HG02623 (cell line): ENCODE results near the gene UBE3C.

Experiments used
- ATAC-seq: cut with Tn5 transposase; IDR thresholded peaks from one replicate; pipeline ENCODE4 v1.9.1; 2021; ENCODE audit warnings: moderate library complexity; ENCODE audit not compliant: unreplicated experiment

Gene UBE3C

DNA sequence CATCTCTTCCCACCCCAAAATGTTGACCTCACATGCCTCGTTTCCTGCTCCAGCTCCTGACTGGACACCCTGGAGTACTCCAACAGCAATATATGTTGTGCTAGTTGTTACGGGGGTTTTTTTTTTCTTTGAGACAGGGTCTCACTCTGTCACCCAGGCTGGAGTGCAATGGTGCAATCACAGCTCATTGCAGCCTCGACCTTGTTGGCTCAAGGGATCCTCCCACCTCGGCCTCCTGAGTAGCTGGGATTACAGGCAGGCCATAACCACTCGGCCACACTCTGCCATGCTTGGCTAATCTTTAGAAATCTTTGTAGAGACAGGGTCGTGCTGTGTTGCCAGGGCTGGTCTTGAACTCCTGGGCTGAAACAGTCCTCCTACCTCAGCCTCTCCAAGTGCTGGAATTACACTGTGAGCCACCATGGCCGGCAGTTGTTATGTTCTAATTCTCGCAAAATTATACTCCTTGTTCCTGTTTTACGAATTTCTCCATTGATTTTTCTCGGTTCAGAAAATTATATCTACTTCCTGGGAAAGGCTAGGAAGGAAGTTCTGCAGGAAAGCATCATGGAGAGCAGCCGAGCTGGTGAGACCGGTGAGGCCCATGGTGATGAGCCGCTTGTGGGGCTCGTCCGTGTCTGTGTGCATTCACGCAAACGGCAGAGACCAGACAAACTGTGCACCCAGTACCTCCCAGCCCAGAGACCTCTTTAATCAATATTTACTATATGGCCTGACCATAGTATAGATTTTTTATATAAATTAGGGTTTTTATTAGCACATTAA is 145.7 kb downstream of the UBE3C start:
- ATAC-seq: no peak

DNA sequence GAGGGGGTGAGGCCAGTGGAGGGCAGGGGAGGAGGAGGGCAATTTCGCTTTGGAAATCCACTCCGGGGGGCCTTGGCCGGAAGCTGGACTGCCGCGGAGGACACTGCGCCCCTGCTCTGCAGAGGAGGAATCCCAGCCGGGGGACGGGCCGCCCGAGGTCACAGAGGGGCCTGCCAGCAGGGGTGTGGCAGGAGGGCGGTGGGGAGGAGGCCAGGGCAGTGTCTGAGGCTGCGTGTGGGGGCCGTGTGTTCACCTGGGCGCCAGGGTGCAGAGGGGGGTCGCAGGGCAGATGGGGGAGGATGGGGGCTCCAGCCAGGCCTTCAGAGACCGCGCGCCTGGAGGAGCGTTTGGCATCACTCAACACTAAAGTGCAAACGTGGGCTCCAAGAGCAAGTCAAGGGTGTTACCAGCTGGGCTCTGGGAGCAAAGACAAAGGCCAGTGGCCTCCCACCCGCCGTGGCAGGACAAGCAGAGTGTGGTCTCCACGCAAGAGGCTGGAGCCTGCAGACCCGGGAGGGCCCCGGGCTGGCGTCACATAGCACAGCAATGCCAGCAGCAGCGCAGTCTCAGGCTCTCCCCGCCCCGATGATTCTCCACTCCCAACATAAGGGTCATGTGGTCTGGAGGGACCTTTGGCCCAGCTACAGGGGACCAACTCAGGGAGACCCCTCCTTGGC is 152.8 kb downstream of the UBE3C start:
- no peak for ATAC-seq

DNA sequence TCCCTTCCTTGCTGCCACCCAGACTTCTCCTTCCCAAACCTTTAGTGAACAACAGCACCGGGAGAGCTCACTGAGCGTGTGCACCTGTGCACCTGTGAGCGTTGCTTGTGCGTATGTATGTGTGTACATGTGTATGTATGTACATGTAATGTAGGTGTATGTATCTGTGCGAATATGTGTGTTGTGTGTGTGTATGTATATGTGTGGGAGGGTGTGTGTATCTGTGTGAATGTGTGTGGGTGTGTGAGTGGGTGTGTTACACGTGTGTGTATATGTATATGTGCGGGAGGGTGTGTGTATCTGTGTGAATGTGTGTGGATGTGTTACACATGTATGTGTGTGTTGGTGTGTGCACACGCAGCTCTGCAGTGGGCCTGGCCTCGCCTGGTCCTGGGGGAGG is 153.5 kb downstream of the UBE3C start:
- no peak for ATAC-seq

DNA sequence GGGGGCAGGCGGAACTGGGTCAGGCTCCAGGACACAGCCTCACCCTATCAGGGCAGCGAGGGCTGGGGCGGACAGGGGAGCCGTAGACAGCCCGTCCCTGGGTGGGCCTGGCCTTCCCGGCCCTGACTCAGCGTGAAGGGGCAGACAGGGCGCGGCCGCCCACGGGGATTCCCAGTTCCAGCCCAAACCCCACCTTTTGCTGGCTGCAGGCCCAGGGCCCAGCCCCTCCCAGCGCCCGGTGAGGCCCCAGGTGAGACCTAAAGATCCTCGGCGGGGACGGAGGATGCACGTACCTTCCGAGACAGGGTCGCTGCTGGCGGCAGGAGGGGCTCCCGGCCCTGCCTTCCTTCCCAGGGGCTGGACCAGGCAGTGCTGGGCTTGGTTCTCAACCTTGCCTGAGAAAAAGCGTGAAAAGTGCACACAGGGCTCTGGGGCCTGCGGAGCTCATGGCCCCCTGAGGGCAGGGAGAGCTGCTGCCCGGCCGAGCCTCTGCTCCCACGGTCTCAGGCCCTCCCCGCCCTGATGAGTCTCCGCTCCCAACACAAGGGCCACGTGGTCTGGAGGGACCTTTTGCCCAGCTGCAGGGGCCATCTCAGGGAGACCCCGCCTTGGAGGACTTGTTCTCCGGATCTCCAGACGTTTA is 154.2 kb downstream of the UBE3C start:
- no peak for ATAC-seq

DNA sequence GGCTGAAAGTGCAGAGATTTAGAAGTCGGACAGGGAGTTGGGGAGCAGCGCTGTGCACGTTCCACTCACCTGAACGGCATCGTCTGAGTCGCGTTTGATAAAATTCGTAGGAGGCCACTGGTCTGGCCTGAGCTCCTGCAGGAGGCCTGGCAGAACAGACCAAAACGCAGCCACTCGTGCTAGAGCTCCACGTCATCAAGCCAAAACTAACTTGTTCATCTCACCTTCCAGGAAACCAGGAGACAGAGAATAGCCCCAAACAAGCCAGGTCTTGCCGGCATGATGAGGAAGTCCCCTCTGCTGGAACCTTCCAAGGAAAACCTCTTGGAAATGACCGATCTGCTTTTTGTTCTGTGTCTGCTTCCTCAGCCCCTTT is 154.7 kb downstream of the UBE3C start:
- ATAC-seq: no peak

DNA sequence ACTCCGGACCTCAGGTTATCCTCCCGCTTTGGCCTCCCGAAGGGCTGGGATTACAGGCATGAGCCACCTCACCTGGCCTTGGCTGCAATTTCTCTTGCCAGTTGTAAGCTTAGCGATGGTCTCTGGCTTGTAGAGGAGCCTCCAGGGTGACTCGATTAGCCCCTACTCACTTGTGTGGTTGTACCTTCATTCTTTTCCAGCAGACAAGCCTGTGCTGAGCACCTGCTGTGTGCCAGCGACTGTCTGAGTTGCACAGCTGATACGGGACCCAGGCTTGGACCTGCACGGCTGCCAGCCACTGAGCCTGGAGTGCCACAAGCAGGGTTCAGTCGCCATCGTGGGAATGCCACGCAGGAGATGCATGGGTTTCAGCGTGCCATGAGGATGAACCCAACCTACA is 156.0 kb downstream of the UBE3C start:
- no peak for ATAC-seq

DNA sequence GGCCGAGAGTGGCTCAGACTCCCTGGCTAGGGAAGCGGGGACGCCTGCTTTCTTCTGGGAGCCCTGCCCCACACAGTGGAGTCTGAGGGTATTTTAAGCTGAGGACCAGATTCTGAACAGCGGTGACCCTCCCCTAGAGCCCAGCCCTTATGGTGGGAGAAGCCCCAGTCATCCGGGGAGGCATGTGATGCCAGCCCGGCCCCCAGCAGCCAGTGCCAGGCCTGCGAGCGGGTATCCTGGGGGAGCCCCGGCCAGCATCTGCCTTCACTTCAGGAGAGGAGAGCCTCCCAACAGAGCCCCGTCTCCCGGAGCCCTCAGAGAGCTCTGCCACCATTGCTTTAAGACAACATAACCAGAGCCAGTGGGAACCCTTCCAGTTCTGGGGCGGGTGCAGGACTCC is 156.6 kb downstream of the UBE3C start:
- no peak for ATAC-seq

DNA sequence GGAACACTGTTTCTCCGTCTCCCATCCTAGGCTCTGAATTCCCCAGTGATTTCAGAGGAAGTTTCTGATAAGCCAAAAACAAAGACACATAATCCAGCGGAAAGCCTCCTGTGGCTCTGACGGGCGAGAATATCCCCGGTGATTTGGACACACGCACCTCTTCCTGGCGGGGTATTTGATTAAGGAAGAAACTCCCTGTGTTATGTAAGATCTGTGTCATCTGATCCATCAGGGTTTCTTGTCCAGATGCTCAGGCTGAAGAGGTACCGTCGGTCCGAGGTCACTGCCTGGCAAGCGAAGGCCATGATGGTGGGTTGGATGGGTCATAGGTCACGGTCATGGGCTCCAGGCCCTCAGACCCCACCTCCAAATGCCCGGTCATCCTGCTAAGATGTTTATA is 158.5 kb downstream of the UBE3C start:
- no peak for ATAC-seq

DNA sequence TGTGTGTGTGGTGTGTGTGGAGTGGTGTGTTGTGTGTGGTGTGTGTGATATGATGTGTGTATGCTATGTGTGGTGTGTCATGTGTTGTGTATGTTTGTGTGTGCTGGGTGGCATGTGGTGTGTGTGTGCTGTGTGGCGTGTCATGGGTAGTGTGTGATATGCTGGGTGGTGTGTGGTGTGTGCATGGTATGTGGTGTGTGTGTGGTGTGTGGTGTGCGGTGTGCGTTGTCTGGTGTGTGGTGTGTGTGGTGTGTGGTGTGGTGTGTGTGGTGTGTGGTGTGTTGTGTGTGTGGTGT is 160.5 kb downstream of the UBE3C start:
- ATAC-seq: no peak

DNA sequence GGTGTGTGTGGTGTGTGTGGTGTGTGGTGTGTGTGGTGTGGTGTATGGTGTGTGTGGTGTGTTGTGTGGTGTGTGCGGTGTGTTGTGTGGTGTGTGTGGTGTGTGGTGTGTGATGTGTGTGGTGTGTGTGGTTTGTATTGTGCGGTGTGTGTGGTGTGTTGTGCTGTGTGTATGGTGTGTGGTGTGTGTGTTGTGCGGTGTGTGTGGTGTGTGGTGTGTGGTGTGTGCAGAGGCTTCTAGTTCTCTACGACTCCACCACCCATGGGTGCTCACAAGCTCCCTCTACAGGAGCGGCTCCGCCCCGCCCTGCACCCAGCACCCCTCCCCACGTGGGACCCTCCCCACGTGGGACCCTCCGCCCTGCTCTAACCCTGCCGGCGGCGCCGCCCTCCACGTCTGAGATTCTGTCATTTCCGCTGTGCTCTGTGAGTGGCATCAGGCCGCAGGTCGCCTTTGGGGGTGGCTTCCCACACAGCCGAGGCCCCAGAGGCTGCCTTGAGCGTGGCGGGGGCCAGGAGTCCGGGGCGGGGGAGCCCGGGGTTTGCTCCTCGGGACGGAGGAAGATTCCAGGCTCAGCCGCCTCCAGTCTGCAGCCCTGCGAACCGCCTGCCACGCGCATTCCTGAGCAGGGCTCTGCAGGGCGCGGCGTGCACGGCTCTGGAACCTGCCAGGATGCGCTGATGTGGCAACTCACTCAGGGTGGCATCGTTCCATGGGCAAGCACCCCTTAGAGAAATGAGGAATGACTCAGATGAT is 161.1 kb downstream of the UBE3C start:
- ATAC-seq: no peak

DNA sequence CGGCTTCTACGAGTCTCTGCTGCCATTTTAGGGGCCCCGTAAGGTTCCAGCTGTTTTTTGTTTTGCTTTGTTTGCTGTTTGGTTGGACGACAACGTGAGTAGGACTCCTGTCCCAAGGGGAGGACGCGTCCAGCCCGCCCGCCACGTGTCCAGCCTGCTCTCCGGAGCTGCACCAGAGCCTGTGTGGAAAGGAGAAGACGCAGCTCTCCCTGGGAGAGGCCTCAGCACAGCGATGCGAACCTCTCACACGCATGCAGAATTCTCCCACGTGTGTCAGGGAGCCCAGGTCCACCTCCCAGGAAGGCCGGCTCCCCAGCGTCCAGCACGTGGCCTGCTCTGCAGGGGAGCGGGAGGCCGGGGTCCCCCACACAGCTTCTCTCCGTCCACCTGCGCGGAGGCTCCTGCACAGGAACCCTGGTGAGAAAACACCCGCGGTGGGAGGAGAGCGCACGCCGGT is 161.7 kb downstream of the UBE3C start:
- ATAC-seq: no peak

DNA sequence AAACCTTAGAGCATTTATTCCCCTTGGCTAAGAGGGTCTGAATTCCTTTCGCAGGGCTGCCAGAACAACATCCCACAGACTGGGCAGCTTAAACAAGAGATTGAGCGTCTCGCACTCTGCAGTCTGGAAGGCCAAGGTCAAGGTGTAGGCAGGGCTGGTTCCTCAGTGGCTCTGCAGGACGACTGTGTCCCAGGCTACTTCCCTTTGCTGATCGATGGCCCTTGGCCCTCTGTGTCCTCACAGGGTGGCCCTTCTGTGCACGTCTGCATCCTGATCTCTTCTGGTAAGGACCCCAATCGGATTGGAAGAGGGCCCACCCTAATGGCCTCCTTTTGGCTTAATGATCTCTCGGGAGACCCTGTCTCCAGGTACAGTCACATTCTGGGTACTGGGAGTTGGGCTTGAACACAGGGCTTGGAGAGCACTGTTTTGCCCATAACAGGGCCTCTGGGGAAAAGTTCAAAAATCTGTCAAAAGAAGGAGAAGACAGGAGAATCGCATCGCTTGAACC is 162.9 kb downstream of the UBE3C start:
- ATAC-seq: no peak

DNA sequence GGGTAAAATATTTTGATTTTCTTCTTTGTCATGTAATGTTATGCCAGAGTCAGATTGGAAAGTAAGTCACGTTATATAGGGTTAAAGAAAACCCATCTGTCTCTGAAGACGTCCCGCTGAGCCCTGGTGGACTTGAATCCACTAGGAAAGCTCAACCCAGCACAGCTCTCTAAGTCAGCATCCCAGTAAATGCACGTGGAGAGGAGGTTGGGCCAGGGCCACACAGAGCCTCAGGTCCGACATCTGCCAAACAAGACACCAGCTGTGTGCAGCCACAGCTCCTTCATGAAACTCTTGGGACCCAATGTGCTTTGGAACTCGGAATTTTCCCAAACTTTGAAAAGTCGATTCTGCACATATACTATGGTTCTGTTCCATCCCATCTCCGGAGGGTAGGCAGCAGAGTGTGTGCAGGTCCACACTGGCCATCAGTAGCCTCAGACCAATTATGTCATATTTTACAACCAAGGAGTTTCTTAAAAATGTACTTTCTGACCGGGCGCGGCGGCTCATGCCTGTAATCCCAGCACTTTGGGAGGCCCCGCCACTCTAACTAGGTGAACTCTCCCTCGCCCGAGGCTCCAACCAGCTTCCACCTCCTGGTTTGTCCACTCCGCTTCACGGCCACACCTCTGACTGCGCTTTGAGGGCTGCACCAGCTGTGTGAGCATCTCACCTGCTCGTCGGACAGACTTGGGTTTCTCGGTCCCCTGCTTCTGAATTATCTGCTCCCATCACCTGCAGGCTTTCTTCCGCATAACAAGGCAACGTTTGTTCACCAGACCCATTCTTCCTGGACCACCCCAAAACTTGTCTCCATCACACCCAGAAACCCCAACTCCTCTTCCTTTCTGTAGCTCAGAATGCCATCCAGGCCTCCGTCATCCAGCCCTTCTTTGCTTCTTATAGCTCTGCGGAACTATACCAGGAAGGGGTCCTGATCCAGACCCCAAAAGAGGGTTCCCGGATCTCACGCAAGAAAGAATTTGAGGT is 168.4 kb downstream of the UBE3C start:
- no peak for ATAC-seq

DNA sequence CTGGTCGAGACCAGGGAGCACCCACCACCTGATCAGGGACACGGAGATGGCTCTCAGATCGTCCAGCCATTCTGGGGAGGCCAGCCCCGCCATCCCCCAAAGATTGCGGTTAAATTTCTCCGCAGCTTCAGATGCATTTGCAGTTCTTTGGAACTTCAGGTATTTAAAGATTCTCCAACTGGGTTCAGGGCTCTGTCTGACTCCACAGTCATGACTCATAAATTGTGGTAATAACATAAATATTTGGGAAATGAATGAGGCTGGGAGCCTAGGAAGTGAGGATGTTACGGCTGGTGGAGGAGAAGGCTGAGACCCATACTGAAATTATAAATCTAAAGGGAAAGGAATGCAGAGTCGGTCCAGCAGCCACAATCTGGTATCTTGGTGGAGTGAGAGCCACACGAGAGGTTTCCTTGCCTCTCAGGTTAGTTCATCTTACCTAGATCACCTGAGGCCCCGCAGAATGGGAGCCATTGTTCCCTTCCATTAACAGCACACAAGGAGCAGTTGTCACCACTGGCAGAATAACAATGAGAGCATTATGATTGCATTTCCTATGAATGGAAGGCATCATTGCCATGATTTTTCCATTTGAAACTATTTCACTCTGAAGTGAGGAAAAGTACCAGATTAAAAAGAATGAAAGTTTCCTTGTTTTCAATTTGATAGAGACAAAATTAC is 171.4 kb downstream of the UBE3C start:
- no peak for ATAC-seq

DNA sequence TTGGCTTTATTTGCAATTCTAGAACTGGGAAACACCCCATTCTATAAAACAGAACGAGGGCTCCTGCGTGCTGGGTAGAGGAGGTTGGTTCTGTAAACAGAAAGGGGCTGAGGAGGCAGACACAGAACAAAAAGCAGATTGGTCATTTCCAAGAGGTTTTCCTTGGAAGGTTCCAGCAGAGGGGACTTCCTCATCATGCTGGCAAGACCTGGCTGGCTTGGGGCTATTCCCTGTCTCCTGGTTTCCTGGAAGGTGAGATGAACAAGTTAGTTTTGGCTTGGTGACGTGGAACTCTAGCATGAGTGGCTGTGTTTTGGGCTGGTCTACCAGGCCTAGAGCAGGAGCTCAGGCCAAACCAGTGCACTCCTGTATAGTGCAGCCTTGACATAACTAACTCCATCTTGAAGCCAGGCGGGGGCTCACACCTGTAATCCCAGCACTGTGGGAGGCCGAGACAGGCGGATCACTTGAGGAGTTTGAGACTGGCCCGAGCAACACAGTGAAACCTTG is 172.0 kb downstream of the UBE3C start:
- no peak for ATAC-seq

DNA sequence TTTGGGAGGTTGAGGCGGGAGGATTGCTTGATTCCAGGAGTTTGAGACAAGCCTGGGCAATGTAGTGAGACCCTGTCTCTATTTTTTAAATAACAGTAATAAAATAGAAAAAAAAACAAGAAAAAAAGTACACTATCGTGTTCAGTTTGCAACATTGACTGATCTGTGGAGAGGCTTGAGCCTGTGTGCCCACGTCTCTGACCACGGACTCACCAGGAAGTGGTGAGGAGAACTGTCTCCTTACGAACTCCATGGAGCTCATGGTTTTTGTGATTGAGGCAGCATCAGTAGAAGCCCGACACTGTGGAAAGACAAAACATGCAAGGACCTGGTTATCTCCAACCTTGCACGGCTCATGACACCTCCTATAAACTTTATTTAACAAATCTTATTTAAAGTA is 174.2 kb downstream of the UBE3C start:
- no peak for ATAC-seq

DNA sequence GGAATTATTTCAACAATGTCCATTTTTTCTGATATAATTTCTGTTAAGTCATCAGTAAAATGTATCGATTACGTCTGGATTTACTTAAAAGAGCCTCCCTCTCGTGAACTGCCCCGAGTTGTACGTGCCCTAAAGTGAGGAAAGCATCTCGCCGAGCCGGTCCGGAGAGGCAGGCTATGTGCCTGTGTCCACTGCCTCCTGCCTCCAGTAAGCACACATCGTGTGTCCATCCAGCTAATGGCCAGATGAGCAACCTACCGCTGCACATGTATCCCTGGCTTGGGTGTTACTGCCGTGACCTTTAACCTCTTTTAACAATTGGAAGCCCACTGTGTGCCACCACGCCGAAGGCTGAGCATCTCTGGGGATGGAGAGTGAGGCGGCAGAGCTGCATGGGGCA is 174.9 kb downstream of the UBE3C start:
- ATAC-seq: no peak

DNA sequence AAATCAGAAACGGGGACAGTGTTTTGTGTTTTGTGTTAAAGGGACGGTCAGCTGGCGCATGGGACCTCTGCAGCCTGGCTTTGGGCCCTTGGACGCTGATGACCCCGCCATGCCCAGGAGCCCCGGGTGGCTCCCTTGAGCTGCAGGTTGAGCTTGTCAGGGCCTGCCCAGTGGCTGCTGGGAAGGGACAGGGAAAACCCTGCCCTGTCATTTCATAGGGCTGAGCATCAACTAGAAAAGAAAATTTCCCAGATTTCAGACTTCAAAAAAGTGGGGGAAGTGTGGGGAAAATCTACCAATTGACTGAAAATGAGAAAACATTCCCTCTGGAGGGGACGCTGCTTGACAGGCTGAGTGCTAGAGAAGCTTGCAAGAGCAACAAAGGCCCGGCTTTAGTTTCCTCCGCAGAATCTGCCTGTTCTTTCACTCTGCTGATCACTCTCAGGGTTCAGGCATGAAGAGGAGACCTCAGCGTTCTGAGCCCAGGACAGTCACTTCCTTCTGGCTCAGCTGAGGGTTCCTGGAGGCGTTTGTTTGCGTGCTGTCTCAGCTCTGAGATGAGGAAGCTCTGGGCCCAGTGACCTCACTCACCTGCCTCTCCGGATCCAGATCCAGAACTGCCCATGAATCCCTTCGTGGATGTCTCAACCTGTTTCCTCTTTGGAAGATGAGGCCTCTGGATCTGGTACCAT is 179.4 kb downstream of the UBE3C start:
- ATAC-seq: peak; percentile 88
